Measurements from ENCODE around the gene ABR. TPM values are rescaled to one million over a fixed set of nuclear protein-coding genes. Genes with fewer than 3 reads are reported as not detected.
"Not testable (repeated sequence)": the region's sequence is repeated elsewhere in the genome, so short reads cannot be mapped to it uniquely, and the experiment has no call there.

The ABR gene
- total RNA-seq, 1 experiment from 2014 or later = 78.3 TPM

GRCh38 chr17:973053-973452 lies 206.7 kb downstream of the ABR start:
- Histone ChIP-seq H3K36me3 (ENCODE audit: control insufficient read depth, insufficient read depth, low read length) (no peaks in the 10 kb centered on the region), H3K4me1 (peaks cover 62% of the 10 kb centered on the region), H3K4me3 (ENCODE audit: low read depth, low read length) (no peak overlapping the region), H3K9me3 (no peaks in the 10 kb centered on the region), H3K27me3 (replicated peaks; ENCODE audit: control insufficient read depth, insufficient read depth, low read length) (no peaks in the 10 kb centered on the region)
- peak; percentile 83 to 90 for DNase-seq
- H3K4me3 Mint-ChIP-seq (ENCODE audit: unreplicated experiment) = peak overlapping the region; percentile 57
- no peak for TF ChIP-seq CTCF (IDR thresholded peaks at IDR 0.05; ENCODE audit: insufficient read depth in 1 of 2, low read depth in 1 of 2, low read length in 1 of 2, severe bottlenecking in 1 of 2, unreplicated experiment in 1 of 2)
- H3K27ac Mint-ChIP-seq (ENCODE audit: unreplicated experiment) = peak overlapping the region; percentile 94
- H3K36me3 Mint-ChIP-seq (ENCODE audit: insufficient read depth, unreplicated experiment) = peaks cover 88% of the 10 kb centered on the region
- ChIA-PET CTCF (interaction anchor here (0.7 to 1.1 kb wide), 3 partner anchors 8 to 744 kb away, joined by 3 to 4 read pairs (median 3); no protein-coding TSS in a partner anchor), POLR2A (interaction anchor here (1.0 to 1.1 kb wide), 5 partner anchors 18 to 46 kb away, joined by 3 to 9 read pairs (median 5); partner anchors contain the start of gene TIMM22)
- H3K27me3 Mint-ChIP-seq (ENCODE audit: insufficient read depth, unreplicated experiment) = no peaks in the 10 kb centered on the region
- H3K4me1 Mint-ChIP-seq (ENCODE audit: low read depth, unreplicated experiment) = peaks cover 39% of the 10 kb centered on the region
- H3K9me3 Mint-ChIP-seq (ENCODE audit: unreplicated experiment) = no peaks in the 10 kb centered on the region
- intact Hi-C loops (cut with micrococcal nuclease; ENCODE audit: unreplicated experiment) = no loop called here
- BruUV-seq (replicated peaks) = no TSS peak

- BruUV-seq (replicated peaks) = not testable (repeated sequence)
Measured at GRCh38 chr17:971861-972260, 207.9 kb downstream of the ABR start.

GRCh38 chr17:970364-970763 lies 209.4 kb downstream of the ABR start:
- no TSS peak for BruUV-seq (replicated peaks)
- ChIA-PET POLR2A (interaction anchor here (0.7 to 3.4 kb wide), 4 partner anchors 8 to 53 kb away, joined by 3 to 24 read pairs (median 8); partner anchors contain the start of gene NXN), CTCF (no interaction called here)
- Mint-ChIP-seq H3K36me3 (ENCODE audit: insufficient read depth, unreplicated experiment) (peaks cover 86% of the 10 kb centered on the region), H3K4me1 (ENCODE audit: low read depth, unreplicated experiment) (peaks cover 43% of the 10 kb centered on the region), H3K4me3 (ENCODE audit: unreplicated experiment) (peak overlapping the region; percentile 74), H3K27ac (ENCODE audit: unreplicated experiment) (peak overlapping the region; percentile 91), H3K9me3 (ENCODE audit: unreplicated experiment) (no peaks in the 10 kb centered on the region), H3K27me3 (ENCODE audit: insufficient read depth, unreplicated experiment) (no peaks in the 10 kb centered on the region)
- Histone ChIP-seq H3K4me1 (peaks cover 71% of the 10 kb centered on the region), H3K36me3 (ENCODE audit: control insufficient read depth, insufficient read depth, low read length) (no peaks in the 10 kb centered on the region), H3K9me3 (no peaks in the 10 kb centered on the region), H3K27me3 (replicated peaks; ENCODE audit: control insufficient read depth, insufficient read depth, low read length) (no peaks in the 10 kb centered on the region), H3K4me3 (ENCODE audit: low read depth, low read length) (peak overlapping the region; percentile 24)
- intact Hi-C loops (cut with micrococcal nuclease; ENCODE audit: unreplicated experiment) = no loop called here
- no peak for DNase-seq
- no peak for TF ChIP-seq CTCF (IDR thresholded peaks at IDR 0.05; ENCODE audit: insufficient read depth in 1 of 2, low read depth in 1 of 2, low read length in 1 of 2, severe bottlenecking in 1 of 2, unreplicated experiment in 1 of 2)

More at GRCh38 chr17:971861-972260, 207.9 kb downstream of the ABR start:
- POLR2A ChIA-PET = interaction anchor here (1.1 kb wide), 1 partner anchor 39 kb away, joined by 3 read pairs; no protein-coding TSS in a partner anchor
- H3K27me3 ChIP-seq (replicated peaks; ENCODE audit: control insufficient read depth, insufficient read depth, low read length); intact Hi-C loops (cut with micrococcal nuclease; ENCODE audit: unreplicated experiment); H3K27me3 Mint-ChIP-seq (ENCODE audit: insufficient read depth, unreplicated experiment); H3K36me3 ChIP-seq (ENCODE audit: control insufficient read depth, insufficient read depth, low read length); H3K4me3 Mint-ChIP-seq (ENCODE audit: unreplicated experiment); H3K4me3 ChIP-seq (ENCODE audit: low read depth, low read length); DNase-seq; H3K9me3 Mint-ChIP-seq (ENCODE audit: unreplicated experiment); CTCF ChIA-PET; H3K9me3 ChIP-seq: not testable (repeated sequence)
- peak overlapping the region; percentile 94 for H3K27ac Mint-ChIP-seq (ENCODE audit: unreplicated experiment)
- peaks cover 92% of the 10 kb centered on the region for H3K36me3 Mint-ChIP-seq (ENCODE audit: insufficient read depth, unreplicated experiment)
- H3K4me1 ChIP-seq = peaks cover 68% of the 10 kb centered on the region
- peaks cover 46% of the 10 kb centered on the region for H3K4me1 Mint-ChIP-seq (ENCODE audit: low read depth, unreplicated experiment)

Data from Caco-2 (cell line).